Fibroblast of peridontal ligament (primary cell): Measurements from ENCODE around the gene SLC35F3.
"Not testable (repeated sequence)": the region's sequence is repeated elsewhere in the genome, so short reads cannot be mapped to it uniquely, and the experiment has no call there.

Source experiments
- DNase-seq: peaks from one replicate; pipeline ENCODE4 v3.0.0-alpha.2; 2010; ENCODE audit errors: extremely low read depth

The SLC35F3 gene

DNA sequence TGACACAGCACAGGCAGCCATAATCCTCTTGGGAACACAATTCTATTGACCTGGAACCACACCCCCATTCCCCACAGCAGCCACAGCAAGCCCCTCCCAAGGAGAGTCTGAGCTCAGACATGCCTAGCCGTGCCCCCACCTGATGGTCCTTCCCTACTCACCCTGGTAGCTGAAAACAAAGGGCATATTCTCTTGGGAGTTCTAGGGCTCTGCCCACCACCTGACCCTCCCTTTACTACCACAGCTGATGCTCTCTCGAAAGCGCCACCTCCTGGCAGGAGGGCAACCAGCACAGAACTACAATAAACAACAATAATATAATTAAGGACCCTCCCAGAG is 283.9 kb downstream of the SLC35F3 start:
- DNase-seq: no peak

DNA sequence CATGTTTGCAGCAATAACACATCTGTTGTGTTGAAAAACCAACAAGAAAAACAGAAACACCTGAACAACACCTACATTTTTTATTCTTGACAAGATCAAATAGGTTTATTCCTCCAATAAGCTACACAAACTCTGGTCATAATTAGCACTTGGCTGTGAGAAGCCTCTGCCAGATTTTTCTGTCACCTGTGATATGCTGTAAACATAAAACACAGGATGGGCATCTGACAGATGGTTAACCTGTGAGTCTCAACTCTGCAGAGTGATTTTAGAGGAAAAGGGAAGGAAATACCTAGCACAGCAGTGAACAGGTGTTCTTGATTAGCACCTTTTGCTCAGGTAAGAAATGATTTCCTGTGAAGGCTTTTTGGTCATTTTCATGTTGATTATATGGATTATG is 293.4 kb downstream of the SLC35F3 start:
- DNase-seq: no peak

DNA sequence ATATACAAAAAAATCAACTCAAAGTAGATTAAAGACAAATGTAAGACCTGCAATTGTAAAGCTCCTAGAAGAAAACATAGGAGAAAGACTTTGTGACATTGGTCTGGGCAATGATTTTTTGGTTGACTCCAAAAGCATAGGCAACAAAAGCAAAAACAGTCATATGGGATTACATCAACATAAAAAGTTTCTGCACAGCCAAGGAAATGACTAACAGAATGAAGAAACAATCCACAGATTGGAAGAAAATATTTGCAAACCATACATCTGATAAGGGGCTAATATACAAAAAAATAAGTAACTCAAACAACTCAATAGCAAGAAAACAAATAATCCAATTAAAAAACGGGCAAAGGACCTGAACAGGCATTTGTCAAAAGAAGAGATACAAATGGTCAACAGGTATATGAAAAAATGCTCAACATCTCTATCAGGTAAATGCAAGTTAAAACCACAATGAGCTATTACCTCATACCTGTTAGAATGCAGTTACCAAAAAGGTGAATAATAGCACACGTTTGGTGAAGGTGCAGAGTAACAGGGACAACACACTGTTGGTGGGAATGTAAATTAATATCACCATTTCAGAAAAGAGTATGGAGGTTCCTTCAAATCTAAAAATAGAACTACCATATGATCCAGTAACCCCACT is 295.1 kb downstream of the SLC35F3 start:
- no peak for DNase-seq

DNA sequence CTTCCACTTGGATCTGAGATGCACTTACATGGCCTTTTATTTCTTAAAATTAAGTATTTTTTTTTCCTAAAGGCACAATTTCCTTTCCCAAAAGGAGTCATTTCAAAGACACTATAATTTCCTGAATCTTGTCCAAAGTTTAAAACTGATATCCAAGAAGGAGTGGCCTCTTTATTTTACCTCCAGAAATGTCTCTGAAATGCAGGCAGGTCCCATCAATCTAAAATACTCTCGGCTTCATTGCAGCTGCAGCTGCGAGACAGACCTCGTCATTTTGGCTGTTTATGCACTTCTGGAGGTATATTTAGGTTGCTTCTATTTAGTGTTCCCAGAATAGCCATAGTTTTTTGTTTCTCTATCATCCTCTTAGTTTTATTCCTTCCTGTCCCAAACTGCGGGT is 296.1 kb downstream of the SLC35F3 start:
- no peak for DNase-seq

DNA sequence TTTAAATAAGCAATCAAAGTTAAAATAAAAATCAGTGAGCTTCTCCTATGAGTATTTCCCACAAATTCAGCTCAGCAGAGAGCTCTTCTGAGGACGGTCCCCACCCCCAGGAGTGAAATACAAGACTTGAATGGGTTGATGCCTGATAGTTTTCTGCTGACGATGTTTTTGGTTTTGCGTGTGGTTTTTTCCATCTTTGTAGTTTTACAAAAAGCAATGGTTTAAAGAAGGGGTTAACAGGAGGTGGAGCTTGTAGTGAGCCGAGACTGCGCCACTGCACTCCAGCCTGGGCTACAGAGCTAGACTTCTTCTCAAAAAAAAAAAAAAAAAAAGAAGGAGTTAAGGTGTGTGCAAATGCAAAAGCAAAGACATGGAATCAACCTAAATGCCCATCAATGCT is 297.1 kb downstream of the SLC35F3 start:
- DNase-seq: no peak

DNA sequence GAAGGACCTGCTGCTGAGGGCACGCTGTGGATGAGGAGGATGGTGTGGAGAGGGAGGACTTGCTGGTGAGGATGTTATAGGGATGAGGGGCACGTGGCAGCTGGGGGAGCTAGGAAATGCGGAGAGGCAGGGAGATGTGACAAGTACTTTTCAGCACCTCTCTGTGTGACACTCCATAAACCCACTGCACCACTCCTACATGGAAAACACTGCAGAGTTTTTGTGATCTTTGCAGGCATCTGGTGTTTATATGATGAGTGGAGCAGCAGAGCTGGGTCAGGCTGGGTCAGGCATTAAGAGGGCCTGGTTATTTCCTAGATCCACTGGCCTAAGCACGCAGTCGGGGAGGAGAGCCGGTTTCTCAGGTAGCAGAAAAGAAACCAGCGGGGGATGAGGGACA is 301.5 kb downstream of the SLC35F3 start:
- no peak for DNase-seq

DNA sequence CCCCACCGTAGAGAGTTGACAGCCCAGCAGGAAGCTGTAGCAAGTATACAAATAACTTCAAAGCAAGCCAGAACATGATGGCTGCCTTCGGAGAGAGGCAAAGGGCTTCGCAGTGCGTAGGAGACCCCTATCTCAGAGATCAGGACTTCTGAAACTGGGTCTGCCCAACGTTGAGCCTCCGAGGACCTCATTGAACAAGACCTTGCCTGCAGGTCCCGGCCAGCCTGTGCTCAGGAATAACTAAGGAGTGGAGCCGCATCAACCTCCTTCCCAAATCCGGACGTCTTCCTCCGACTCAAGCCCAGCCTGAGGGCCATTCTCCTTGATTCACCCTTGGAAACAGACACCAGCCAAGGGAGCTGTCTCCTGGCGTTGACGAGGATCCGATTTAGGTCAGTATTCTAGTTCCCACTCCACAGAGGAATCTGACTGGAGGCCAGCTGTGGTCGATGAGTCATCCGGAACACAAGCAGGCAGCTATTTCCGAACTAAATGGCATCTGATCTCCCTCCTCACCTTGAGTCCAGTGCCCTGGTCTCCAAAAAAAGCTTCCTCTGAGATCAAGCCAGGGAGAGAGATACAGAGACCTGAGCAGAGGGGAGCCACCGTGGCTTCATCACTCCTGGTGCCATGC is 302.3 kb downstream of the SLC35F3 start:
- peak; percentile 30 for DNase-seq

DNA sequence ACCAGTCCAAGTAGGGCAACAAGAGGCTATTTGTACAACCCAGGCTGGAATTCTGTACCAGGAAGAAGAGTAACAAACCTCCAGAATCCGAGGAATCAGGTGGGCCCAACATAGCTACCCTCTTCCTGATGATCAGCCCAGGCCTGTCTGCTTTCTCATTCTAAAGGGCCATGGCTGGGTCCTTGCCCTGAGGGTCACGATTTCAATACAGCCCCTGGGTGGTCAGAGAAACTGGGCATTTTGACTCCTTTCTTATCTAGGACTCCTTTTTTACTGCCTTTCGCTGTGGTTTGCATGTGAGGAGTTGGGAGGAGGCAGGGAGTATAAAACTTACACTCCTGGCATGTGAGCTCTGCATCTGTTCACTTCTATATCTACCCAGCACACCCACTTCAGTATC is 303.9 kb downstream of the SLC35F3 start:
- DNase-seq: no peak

DNA sequence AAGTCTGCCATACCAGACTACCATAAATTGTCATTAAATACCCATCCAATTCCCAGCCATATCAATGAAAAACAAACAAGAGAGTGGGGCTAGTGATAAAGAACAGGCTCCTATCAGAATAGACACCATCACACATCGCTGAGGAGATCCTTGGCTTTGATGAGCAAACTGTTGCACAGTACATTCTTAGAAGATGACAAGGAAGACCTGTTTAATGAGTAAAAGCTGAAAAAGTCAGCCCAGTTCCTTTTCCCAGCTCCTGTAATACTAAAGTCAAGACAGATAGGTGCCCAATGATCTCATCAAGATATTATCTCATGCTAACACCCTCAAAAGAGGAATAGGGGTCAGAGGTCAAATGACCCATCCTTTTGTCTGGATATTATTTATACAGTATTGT is 304.3 kb downstream of the SLC35F3 start:
- no peak for DNase-seq

DNA sequence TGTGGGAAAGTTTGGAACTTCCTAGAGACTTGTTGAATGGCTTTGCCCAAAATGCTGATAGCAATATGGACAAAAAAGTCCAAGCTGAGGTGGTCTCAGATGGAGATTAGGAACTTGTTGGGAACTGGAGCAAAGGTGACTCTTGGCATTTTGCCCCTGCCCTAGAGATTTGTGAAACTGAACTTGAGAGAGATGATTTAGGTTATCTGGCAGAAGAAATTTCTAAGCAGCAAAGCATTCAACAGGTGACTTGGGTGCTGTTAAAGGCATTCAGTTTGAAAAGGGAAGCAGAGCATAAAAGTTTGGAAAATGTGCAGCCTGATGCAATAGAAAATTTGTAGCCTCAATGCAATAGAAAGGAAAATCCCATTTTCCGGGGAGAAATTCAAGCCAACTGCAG is 306.0 kb downstream of the SLC35F3 start:
- not testable (repeated sequence) for DNase-seq

DNA sequence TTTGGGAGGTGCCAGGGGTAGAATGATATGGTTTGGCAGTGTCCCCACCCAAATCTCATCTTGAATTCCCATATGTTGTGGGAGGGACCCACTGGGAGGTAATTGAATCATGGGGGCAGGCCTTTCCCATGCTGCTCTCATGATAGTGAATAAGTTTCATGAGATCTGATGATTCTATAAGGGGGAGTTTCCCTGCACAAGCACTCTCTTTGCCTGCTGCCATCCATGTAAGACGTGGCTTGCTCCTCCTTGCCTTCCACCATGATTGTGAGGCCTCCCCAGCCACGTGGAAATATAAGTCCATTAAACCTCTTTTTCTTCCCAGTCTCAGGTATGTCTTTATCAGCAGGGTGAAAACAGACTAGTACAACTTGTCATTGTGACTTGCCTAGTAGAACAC is 307.4 kb downstream of the SLC35F3 start:
- DNase-seq: not testable (repeated sequence)

DNA sequence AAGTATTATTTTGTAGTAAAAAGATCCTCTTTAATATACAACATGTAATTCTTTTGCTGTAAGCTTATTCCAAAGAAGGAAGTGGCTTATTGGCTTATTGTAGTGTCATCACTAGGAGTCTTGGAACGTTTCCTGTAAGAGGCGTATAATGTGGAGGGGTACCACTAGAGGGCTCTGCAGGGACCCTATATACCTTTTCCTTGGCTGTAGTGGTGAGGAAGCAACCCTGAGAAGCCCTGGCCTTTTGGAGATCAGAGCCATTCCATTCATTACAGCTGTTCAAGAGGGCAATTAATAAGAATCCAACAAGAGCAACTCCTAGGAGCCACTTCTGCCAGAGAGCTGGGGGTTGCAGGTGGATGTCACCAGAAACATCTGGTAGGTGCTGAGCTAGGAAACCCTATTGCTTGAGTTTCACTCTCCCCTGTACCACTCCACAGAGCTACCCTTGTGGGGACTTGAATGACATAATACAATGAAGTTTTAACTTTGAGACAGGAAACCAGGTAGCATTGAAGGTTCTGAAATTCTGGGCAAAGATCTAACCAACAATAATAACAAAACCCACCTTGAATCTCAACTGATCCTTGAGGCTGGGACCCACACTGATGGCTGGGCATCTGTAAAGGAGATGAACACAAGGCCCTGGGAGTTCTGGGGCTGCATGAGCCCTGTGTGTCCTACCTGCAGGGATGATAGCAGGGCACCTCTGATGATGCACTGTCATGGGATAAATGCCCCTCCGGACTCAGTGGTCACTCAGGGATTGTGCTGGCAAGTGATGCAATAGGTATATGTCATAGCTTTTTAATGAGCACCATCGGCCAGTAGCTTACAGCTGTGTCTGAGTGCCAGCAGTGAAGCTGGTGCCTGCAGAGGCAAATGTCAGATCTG is 308.5 kb downstream of the SLC35F3 start:
- DNase-seq: no peak

DNA sequence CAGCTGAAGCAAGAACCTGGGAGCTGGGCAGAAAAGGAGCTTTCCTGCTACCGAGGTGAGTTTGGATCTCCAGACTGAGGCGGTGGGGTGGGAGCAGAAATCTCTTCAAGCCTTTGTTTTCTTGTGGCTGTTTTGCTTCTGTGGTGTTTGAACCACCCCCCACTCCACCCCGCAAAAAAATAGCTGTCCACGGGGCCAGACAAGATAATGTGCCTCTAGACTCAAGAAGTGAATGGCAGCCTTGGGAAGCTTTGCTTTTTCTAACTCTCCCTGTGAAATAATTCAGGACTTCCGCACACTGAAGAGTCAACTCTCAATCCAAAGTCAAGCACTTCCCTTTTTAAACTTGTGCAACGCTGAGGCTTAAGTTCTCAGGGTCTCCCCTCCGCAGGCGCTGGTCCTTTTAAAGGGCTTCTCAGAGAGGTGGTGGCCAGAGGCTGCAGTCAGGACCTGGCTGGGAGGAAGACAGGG is 309.2 kb downstream of the SLC35F3 start:
- no peak for DNase-seq

DNA sequence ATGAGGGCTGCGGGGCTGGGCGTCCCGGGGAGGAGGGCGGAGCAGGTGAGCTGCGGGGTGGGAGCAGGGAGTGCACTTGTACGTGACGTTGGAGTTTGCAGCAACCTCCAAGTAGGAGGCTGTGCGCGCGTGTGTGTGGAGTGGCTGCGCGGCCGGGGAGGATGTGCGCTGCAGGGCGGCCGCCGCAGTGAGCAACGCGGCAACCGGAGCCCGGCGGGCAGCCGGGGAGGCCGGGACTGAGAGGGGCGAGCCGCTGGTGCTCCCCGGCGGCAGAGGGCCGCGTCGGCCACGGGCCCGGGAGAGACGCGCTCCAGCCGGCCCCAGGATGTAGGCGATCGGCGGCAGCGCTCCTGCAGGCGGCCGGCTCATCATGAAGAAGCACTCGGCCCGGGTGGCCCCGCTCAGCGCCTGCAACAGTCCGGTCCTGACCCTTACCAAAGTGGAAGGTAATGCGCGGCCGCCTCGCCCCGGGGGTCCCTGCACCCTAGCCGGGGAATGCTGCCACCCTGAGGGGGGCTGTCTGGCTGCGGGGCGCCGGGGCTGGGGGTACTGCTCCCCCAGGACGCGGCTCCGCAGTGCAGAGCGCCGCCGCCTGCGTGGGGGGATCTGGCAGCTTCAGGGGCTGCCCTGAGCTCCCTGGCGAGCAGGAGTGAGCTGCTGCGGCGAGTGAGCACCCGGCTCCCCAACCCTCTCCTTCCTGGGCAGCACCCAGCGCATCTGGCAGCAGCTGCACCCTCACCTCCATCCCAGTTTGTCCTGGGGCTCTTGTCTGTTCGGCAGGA is 309.8 kb downstream of the SLC35F3 start:
- no peak for DNase-seq

DNA sequence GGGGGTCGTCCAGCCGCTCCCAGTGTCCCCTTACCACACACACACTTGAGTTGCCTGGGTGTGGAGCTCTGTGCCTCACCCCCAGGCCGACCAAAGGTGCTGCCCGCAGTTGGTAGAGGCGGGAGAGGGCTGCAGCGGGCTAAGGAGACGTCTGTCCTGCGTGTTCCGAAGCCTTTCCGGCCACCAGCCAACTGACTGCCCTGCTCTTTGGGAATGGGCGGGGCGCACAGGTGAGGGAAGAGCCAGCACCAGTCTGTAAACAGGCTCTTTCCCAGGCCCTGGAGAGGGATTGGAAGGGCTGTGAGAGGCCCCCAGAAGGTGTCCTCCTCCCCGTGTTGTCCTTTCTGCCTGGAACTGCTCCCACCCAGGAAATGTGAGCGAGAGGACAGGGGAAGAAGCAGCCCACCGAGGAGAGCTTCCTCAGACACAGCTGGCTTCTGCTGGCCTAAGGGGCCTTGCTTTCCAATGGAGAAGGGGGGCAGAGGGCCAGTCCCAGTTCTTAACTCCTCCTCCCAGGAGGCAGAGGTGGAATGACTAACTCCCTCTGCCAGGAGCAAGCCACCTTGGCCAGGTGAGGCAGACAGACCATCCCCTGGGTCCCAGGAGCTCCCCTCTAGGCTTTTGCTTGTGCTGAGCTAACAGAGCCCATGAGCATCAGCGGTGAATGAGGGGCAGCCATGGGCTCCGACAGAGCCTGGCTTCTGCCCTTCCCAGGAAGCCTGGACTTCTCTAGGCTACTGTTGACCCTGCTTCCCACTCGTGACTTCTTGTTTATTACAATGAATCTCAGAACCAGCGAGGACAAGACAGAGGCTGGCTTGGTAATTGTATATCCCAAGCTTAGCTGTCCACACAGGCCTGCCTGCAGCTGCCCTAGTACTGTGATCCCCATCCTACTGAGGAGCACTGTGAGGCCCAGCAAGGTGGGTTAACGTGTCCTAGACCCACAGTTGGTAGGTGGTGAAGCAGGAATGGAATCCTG is 310.7 kb downstream of the SLC35F3 start:
- DNase-seq: no peak

DNA sequence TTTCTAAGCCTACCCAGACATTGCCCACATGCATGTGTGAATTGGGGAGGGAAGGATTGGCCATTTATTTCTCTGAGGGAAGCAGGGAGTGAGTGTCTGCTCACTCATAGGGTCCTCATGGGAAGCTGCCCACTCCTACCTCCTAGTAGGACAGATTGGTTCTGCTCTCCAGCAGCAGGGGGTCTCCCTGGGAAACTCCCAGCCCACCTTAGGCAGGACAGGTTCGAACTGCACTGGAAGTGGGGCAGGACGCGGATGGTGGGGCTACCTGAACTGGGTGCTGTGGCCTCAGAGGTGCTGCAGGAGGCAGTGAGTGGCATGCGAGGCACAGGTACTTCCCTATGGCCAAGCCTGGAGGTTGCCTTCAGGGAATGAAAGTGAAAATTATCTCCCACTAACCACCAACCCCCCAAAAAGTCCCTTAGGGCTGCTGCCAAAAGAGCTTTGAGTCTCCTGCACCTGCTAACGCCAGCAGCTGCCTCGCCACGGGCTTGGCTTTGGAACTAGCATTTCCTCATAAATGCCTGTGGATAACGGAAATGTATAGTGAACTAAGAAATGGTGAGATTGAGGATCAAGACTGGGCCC is 311.7 kb downstream of the SLC35F3 start:
- no peak for DNase-seq

DNA sequence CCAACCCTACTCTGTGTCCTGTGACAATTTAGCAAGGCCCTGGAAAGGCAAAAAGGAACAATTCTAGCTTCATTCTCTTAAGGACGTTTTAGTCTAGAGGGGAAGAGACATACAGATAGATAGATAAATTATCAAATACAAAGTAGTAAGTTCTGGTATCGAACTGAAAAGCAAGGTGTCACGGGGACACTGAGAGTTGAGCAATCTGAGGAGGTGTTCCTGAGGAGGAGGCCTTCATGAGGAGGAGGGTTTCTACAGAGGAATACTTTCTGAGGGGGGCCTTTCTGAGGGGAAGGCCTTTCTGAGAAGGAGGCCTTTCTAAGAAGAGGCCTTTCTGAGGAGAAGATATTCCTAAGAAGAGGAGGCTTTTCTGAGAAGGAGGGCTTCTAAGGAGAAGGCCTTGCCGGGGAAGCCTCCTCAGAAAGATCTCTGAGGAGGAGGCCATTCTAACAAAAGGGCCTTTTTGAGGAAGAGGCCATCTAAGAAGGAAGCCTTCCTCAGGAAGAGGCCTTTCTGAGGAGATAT is 312.9 kb downstream of the SLC35F3 start:
- DNase-seq: no peak

DNA sequence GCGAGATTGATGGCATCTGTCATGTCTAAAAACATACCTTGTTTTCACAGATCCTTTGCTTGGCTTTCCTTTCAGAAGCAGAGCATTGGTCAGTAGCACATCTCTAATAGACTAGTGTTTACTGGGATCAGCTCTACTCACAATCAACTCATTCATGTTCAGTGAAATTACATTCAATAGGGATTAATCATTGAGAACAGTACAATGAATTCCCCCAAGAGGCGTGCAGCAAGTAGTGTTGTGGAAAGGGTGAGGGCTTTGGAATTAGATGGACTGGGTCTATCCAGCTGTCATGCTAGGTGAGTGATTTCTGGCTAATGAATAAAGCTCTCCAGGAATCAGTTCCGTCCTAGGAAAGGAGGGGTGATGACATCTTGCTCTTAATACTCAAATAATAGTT is 313.6 kb downstream of the SLC35F3 start:
- DNase-seq: no peak

DNA sequence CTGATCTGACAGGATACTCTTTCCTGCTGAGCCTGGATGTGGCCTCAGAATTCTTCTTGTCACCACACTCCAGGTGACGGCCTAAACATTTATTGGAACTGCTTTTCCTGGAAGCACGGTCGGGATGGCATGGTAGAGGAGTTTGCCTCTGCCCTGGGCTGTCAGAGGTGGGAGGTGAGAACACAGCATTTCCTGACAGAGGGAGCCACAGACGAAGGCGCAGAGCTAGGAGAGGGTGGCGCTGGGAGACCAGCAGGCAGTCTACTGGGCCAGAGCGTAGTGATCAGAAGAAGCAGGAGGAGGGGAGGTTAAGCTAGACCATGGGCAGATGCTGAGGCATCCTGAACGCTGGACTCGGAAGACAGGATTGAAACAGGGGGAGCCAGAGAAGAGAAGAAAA is 315.2 kb downstream of the SLC35F3 start:
- DNase-seq: no peak

DNA sequence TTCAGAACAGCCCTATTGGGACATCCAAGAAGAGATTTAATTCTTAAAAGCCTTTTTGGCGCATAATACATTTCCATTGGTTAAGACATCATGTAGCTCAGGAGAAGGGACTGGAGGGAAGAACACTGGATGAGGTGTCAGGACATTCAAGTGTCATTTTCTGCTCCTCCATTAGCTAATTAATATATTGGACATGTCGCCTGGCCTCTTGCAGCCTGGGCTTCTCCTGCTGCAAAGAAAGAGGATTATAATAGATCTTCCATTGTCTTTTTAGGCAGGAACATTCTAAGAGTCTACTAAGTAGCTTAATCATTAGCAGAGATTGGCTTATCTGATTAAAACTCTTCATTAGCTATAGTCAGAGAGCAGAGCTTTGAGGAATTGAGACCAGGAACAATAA is 317.1 kb downstream of the SLC35F3 start:
- no peak for DNase-seq
